ENCODE results near the gene TRUB1. TPM values are rescaled to one million over a fixed set of nuclear protein-coding genes. Genes with fewer than 3 reads are reported as not detected.

TRUB1 gene
- total RNA-seq, 1 donor from 2014 or later: 13.1 TPM

- no peaks in the 10 kb centered on the region for H3K9me3 ChIP-seq
- H3K4me3 ChIP-seq: no peak overlapping the region
- DNase-seq: no peak
- TF ChIP-seq CTCF (IDR thresholded peaks at IDR 0.05): no peak
- no peak for ATAC-seq
- H3K36me3 ChIP-seq: no peaks in the 10 kb centered on the region
- intact Hi-C loops (cut with DNase I): no loop called here
- H3K4me1 ChIP-seq: no peaks in the 10 kb centered on the region
- H3K27ac ChIP-seq: no peak overlapping the region
- no peaks in the 10 kb centered on the region for H3K27me3 ChIP-seq (ENCODE audit: low read depth)
Observed at GRCh38 chr10:114916653-114917052, 21.3 kb upstream of the TRUB1 start.

- H3K36me3 ChIP-seq: no peaks in the 10 kb centered on the region
- H3K27ac ChIP-seq: no peak overlapping the region
- H3K9me3 ChIP-seq: no peaks in the 10 kb centered on the region
- no peaks in the 10 kb centered on the region for H3K4me1 ChIP-seq
- ATAC-seq: no peak
- TF ChIP-seq CTCF (IDR thresholded peaks at IDR 0.05): no peak
- H3K27me3 ChIP-seq (ENCODE audit: low read depth): no peaks in the 10 kb centered on the region
- DNase-seq: no peak
- H3K4me3 ChIP-seq: no peak overlapping the region
- intact Hi-C loops (cut with DNase I): no loop called here
Observed at GRCh38 chr10:114917459-114917858, 20.5 kb upstream of the TRUB1 start.

GRCh38 chr10:114917927-114918672, 19.9 kb upstream of the TRUB1 start:
- DNase-seq (no peak), ATAC-seq (no peak)
- Histone ChIP-seq H3K27me3 (ENCODE audit: low read depth) (no peaks in the 10 kb centered on the region), H3K4me1 (no peaks in the 10 kb centered on the region), H3K27ac (no peak overlapping the region), H3K36me3 (no peaks in the 10 kb centered on the region), H3K4me3 (no peak overlapping the region), H3K9me3 (no peaks in the 10 kb centered on the region)
- intact Hi-C loops (cut with DNase I): no loop called here
- no peak for TF ChIP-seq CTCF (IDR thresholded peaks at IDR 0.05)

- intact Hi-C loops (cut with DNase I): no loop called here
- ATAC-seq (no peak), DNase-seq (no peak)
- Histone ChIP-seq H3K36me3 (no peaks in the 10 kb centered on the region), H3K9me3 (no peaks in the 10 kb centered on the region), H3K27ac (no peak overlapping the region), H3K27me3 (ENCODE audit: low read depth) (no peaks in the 10 kb centered on the region), H3K4me3 (no peak overlapping the region), H3K4me1 (no peaks in the 10 kb centered on the region)
- TF ChIP-seq CTCF (IDR thresholded peaks at IDR 0.05): no peak
Observed at GRCh38 chr10:114920459-114920858, 17.5 kb upstream of the TRUB1 start.

- H3K4me3 ChIP-seq: no peak overlapping the region
- no peaks in the 10 kb centered on the region for H3K36me3 ChIP-seq
- DNase-seq: no peak
- H3K9me3 ChIP-seq: no peaks in the 10 kb centered on the region
- no peak overlapping the region for H3K27ac ChIP-seq
- no peaks in the 10 kb centered on the region for H3K27me3 ChIP-seq (ENCODE audit: low read depth)
- no peak for TF ChIP-seq CTCF (IDR thresholded peaks at IDR 0.05)
- ATAC-seq: no peak
- H3K4me1 ChIP-seq: no peaks in the 10 kb centered on the region
- intact Hi-C loops (cut with DNase I): no loop called here
Observed at GRCh38 chr10:114922003-114922402, 16.0 kb upstream of the TRUB1 start.

Measured in lower lobe of right lung (tissue), 2 donors.